Heart left ventricle (tissue), 16 donors: ENCODE data around the gene CACNB2. TPM values are rescaled to one million over a fixed set of nuclear protein-coding genes. Genes with fewer than 3 reads are reported as not detected.

ENCODE experiments used
- ATAC-seq, 4 donors: fragments of 200-7000 bp; cut with Tn5 transposase; one replicate each; pipeline ENCODE4 v1.9.1; 2020 to 2022; ENCODE audit warnings: moderate library complexity in 4 of 4, mild to moderate bottlenecking in 3 of 4, moderate number of reproducible peaks in 1 of 4
- DNase-seq, 5 donors: peaks; one replicate each; pipeline ENCODE4 v3.0.0-alpha.2; 2020
- H3K27ac ChIP-seq, 12 donors: fragments of 200-600 bp; sonication (generic) in 4 of 12; one replicate each; pipeline versions ENCODE4 v1.5.0 to v1.8.0; 2016 to 2022; ENCODE audit warnings: mild to moderate bottlenecking in 2 of 12
- H3K27me3 ChIP-seq, 9 donors: fragments of 200-600 bp; sonication (generic) in 2 of 9; one replicate each; pipeline versions ENCODE4 v1.5.1 to v1.8.0; 2016 to 2022; ENCODE audit warnings: mild to moderate bottlenecking in 3 of 9
- H3K36me3 ChIP-seq, 9 donors: fragments of 200-600 bp; sonication (generic) in 2 of 9; one replicate each; pipeline versions ENCODE4 v1.5.0 to v1.8.0; 2018 to 2022; ENCODE audit warnings: mild to moderate bottlenecking in 2 of 9
- H3K4me1 ChIP-seq, 12 donors: fragments of 200-600 bp; sonication (generic) in 4 of 12; one replicate each; pipeline versions ENCODE4 v1.5.0 to v1.8.0; 2016 to 2022; ENCODE audit warnings: mild to moderate bottlenecking in 3 of 12
- H3K4me3 ChIP-seq, 12 donors: fragments of 200-600 bp; sonication (generic) in 4 of 12; one replicate each; pipeline versions ENCODE4 v1.5.0 to v1.8.0; 2017 to 2022; ENCODE audit warnings: mild to moderate bottlenecking in 9 of 12, moderate library complexity in 4 of 12
- H3K9me3 ChIP-seq, 12 donors: fragments of 200-600 bp; sonication (generic) in 4 of 12; one replicate each; pipeline versions ENCODE4 v1.5.0 to v1.8.0; 2016 to 2022; ENCODE audit warnings: mild to moderate bottlenecking in 1 of 12
- CTCF ChIP-seq, 12 donors: fragments of 200-600 bp; sonication (generic) in 4 of 12; IDR thresholded peaks; one replicate each; pipeline versions ENCODE4 v1.5.0 to v1.8.0; 2018 to 2022; ENCODE audit warnings: antibody characterized with exemption in 12 of 12, mild to moderate bottlenecking in 5 of 12
- POLR2A ChIP-seq, 2 donors: fragments of 450-650 bp; IDR thresholded peaks; one replicate each; pipeline ENCODE4 v1.6.1; 2017; ENCODE audit warnings: antibody characterized with exemption in 2 of 2, mild to moderate bottlenecking in 2 of 2, moderate library complexity in 2 of 2
- WGBS, 4 donors: extraction: QIAGEN DNeasy Blood & Tissue Kit in 2 of 4; methylation state at CpG; one replicate each; pipeline versions ENCODE4 v1.1.5 to v1.1.7; 2013 to 2018; 5-methylcytosine and 5-hydroxymethylcytosine counted together
- intact Hi-C, 10 donors: fragments of 100-400 bp; cut with DNase I; formaldehyde crosslinking; loops; one replicate each; pipeline versions ENCODE4 v1.11.1 to v1.14.2; 2022
- polyA plus RNA-seq, 2 donors: library from polyadenylated mRNA; stranded (reverse); fragments of 200-250 nt; gene quantifications; one replicate each; pipeline ENCODE4 v1.2.3, GENCODE V29; 2013
- total RNA-seq, 9 donors: library from RNA; depleted of rRNA in 2 of 9; stranded (reverse); fragments of >200 nt in 2 of 9; fragmentation: NEBNext Ultra II Directional in 3 of 9; extraction: Animal tissue kit (Norgen Biotek cat#: 25700) in 3 of 9; gene quantifications; one replicate each; pipeline versions ENCODE4 v1.1.0 to v1.2.4, GENCODE V29; 2016 to 2023
- donor health status: ischemic (EF 13 %, LVEDD 7.1; RV severe dilation, severe dysfunction).
- donor health status: healthy with polysubstance abuse.
- donor health status: DM: no; HTN: yes; CAD: no.
- donor health status: DM: no; HTN: no; CAD: no.
- donor health status: ischemic (EF 25% LVEDD 6.9; RV normal size, moderate dysfunction).
- donor health status: ischemic (EF 25% LVEDD 5.7; RV mildly dilated, moderate dysfunction).
- donor health status: healthy.
- donor health status: DM: yes; HTN: yes; CAD: no.
- donor health status: ischemic (EF 35%, LVEDD 5.7; RV mildly dilated, moderate dysfunction).
- donor health status: nonischemic (EF 11% LVEDD 7.7; RV severe dilation, severe dysfunction).
- donor health status: DM: yes; HTN: yes; CAD: no.
- donor health status: PGD.
- donor health status: ischemic (EF 29% LVEDD 5.4; RV normal size, mild dysfunction).
- donor health status: nonischemic (EF 23%, LVEDD 6.1; RV moderate dilation, normal function).

Gene CACNB2
- total and polyA plus RNA-seq, 11 donors, result 11.4 to 63.2 (median 33.2) TPM

- ATAC-seq (peak in 1 of 4 donors; percentile 6), DNase-seq (no peak)
- no peak for TF ChIP-seq CTCF (IDR thresholded peaks at IDR 0.05)
- no peak for TF ChIP-seq POLR2A (IDR thresholded peaks at IDR 0.05)
- Histone ChIP-seq H3K27ac (peak overlapping the region in 1 of 12 donors; percentile 34), H3K27me3 (no peaks in the 10 kb centered on the region), H3K36me3 (peaks cover 0 to 4% (median 0%) of the 10 kb centered on the region in 9 donors), H3K9me3 (peaks cover 0 to 12% (median 0%) of the 10 kb centered on the region in 12 donors), H3K4me3 (no peak overlapping the region), H3K4me1 (peaks cover 0 to 28% (median 5%) of the 10 kb centered on the region in 12 donors)
- 54 to 62% (median 57%) methylated on average over 5 of the region's 5 CpGs for WGBS, 4 donors
- intact Hi-C loops, result no loop called here
Observed at GRCh38 chr10:18376650-18377049, 236.4 kb downstream of the CACNB2 start.

GRCh38 chr10:18377898-18378297, 237.7 kb downstream of the CACNB2 start:
- Histone ChIP-seq H3K4me1 (peaks cover 0 to 28% (median 5%) of the 10 kb centered on the region in 12 donors), H3K9me3 (peaks cover 0 to 12% (median 0%) of the 10 kb centered on the region in 12 donors), H3K27me3 (no peaks in the 10 kb centered on the region), H3K4me3 (no peak overlapping the region), H3K27ac (peak overlapping the region in 5 of 12 donors; percentile 10 to 52 (median 34)), H3K36me3 (peaks cover 0 to 4% (median 0%) of the 10 kb centered on the region in 9 donors)
- ATAC-seq (peak in 1 of 4 donors; percentile 27), DNase-seq (no peak)
- TF ChIP-seq CTCF (IDR thresholded peaks at IDR 0.05), result no peak
- no peak for TF ChIP-seq POLR2A (IDR thresholded peaks at IDR 0.05)
- WGBS, 4 donors, result 33 to 47% (median 43%) methylated on average over 2 of the region's 2 CpGs
- intact Hi-C loops, result no loop called here

- peak in 4 of 5 donors; percentile 19 to 55 (median 48) for DNase-seq
- peak; percentile 60 to 75 (median 63) for ATAC-seq
- 45 to 73% (median 61%) methylated on average over 2 of the region's 2 CpGs for WGBS, 4 donors
Observed at GRCh38 chr10:18378766-18379165, 238.5 kb downstream of the CACNB2 start.

GRCh38 chr10:18381679-18382078, 241.5 kb downstream of the CACNB2 start:
- 89 to 95% (median 93%) methylated on average over 5 of the region's 5 CpGs for WGBS, 4 donors
- Histone ChIP-seq H3K36me3 (peaks cover 0 to 2% (median 0%) of the 10 kb centered on the region in 9 donors), H3K27ac (no peak overlapping the region), H3K4me1 (peaks cover 0 to 24% (median 5%) of the 10 kb centered on the region in 12 donors), H3K4me3 (no peak overlapping the region), H3K9me3 (peaks cover 0 to under 1% (median 0%) of the 10 kb centered on the region in 12 donors), H3K27me3 (no peaks in the 10 kb centered on the region)
- intact Hi-C loops, result no loop called here
- DNase-seq (no peak), ATAC-seq (no peak)
- TF ChIP-seq CTCF (IDR thresholded peaks at IDR 0.05), result no peak
- TF ChIP-seq POLR2A (IDR thresholded peaks at IDR 0.05), result no peak

More at GRCh38 chr10:18378766-18379165, 238.5 kb downstream of the CACNB2 start:
- Histone ChIP-seq H3K36me3 (peaks cover 0 to 2% (median 0%) of the 10 kb centered on the region in 9 donors), H3K4me3 (no peak overlapping the region), H3K4me1 (peaks cover 0 to 28% (median 5%) of the 10 kb centered on the region in 12 donors), H3K9me3 (peaks cover 0 to 12% (median 0%) of the 10 kb centered on the region in 12 donors), H3K27ac (peak overlapping the region in 4 of 12 donors; percentile 25 to 52 (median 36)), H3K27me3 (no peaks in the 10 kb centered on the region)
- intact Hi-C loops, result no loop called here
- TF ChIP-seq POLR2A (IDR thresholded peaks at IDR 0.05), result no peak
- TF ChIP-seq CTCF (IDR thresholded peaks at IDR 0.05), result no peak
